ENCODE data around the gene MNS1. TPM values are rescaled to one million over a fixed set of nuclear protein-coding genes. Genes with fewer than 3 reads are reported as not detected.

Gene MNS1
- polyA plus RNA-seq, 1 donor (not counting 4 experiments of a cell fraction or from before 2014, with no cell fraction given): 0.37 TPM

- Histone ChIP-seq H3K9me1 (ENCODE audit: control insufficient read depth, extremely low read depth, insufficient read depth, low read length) (no peaks in the 10 kb centered on the region), H3K27ac (ENCODE audit: control insufficient read depth, insufficient read depth, low read length) (no peak overlapping the region), H4K20me1 (ENCODE audit: control insufficient read depth, extremely low read depth, insufficient read depth, low read length) (no peaks in the 10 kb centered on the region), H3K9ac (ENCODE audit: control insufficient read depth, extremely low read depth, insufficient read depth, low read length) (no peak overlapping the region), H3K27me3 (ENCODE audit: control insufficient read depth, extremely low read depth, insufficient read depth, low read length) (no peaks in the 10 kb centered on the region), H2AFZ (ENCODE audit: control insufficient read depth, low read length) (no peak overlapping the region), H3K4me2 (ENCODE audit: control insufficient read depth, extremely low read depth, insufficient read depth, low read depth, low read length) (no peak overlapping the region), H3K9me3 (ENCODE audit: control insufficient read depth, low read depth, low read length) (no peaks in the 10 kb centered on the region), H3K4me3 (ENCODE audit: control insufficient read depth in 2 of 3, extremely low read depth in 1 of 3, insufficient read depth in 2 of 3, low read depth in 1 of 3, low read length in 3 of 3) (no peak overlapping the region), H3K4me1 (ENCODE audit: control insufficient read depth, extremely low read depth, insufficient read depth, low read length) (no peaks in the 10 kb centered on the region), H3K36me3 (ENCODE audit: control insufficient read depth in 2 of 2, extremely low read depth in 1 of 2, insufficient read depth in 2 of 2, low read length in 2 of 2) (no peaks in the 10 kb centered on the region), H3K79me2 (ENCODE audit: control insufficient read depth, insufficient read depth, low read length) (no peaks in the 10 kb centered on the region)
- dilution Hi-C loops (cut with MboI; ENCODE audit: extremely low pct_ligation_motif_present, low sequenced_read_pairs): no loop called here
- DNase-seq (ENCODE audit: low read depth, low spot score) (no peak), FAIRE-seq (no peak)
- no peak for TF ChIP-seq EZH2 (IDR thresholded peaks at IDR 0.05; ENCODE audit: low read length)
- TF ChIP-seq, protein P1, sequence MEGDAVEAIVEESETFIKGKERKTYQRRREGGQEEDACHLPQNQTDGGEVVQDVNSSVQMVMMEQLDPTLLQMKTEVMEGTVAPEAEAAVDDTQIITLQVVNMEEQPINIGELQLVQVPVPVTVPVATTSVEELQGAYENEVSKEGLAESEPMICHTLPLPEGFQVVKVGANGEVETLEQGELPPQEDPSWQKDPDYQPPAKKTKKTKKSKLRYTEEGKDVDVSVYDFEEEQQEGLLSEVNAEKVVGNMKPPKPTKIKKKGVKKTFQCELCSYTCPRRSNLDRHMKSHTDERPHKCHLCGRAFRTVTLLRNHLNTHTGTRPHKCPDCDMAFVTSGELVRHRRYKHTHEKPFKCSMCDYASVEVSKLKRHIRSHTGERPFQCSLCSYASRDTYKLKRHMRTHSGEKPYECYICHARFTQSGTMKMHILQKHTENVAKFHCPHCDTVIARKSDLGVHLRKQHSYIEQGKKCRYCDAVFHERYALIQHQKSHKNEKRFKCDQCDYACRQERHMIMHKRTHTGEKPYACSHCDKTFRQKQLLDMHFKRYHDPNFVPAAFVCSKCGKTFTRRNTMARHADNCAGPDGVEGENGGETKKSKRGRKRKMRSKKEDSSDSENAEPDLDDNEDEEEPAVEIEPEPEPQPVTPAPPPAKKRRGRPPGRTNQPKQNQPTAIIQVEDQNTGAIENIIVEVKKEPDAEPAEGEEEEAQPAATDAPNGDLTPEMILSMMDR (optimal IDR thresholded peaks at IDR 0.05 in 1 of 3, IDR thresholded peaks at IDR 0.05 in 1 of 3, conservative IDR thresholded peaks at IDR 0.05 in 1 of 3; ENCODE audit: extremely low read depth in 1 of 3, insufficient read depth in 2 of 3, low read length in 3 of 3): no peak
Observed at GRCh38 chr15:56459096-56459495, 5.8 kb downstream of the MNS1 start.

- Histone ChIP-seq H3K36me3 (ENCODE audit: control insufficient read depth in 2 of 2, extremely low read depth in 1 of 2, insufficient read depth in 2 of 2, low read length in 2 of 2) (no peaks in the 10 kb centered on the region), H3K9me1 (ENCODE audit: control insufficient read depth, extremely low read depth, insufficient read depth, low read length) (no peaks in the 10 kb centered on the region), H3K9me3 (ENCODE audit: control insufficient read depth, low read depth, low read length) (no peaks in the 10 kb centered on the region), H3K4me2 (ENCODE audit: control insufficient read depth, extremely low read depth, insufficient read depth, low read depth, low read length) (no peak overlapping the region), H3K4me1 (ENCODE audit: control insufficient read depth, extremely low read depth, insufficient read depth, low read length) (no peaks in the 10 kb centered on the region), H4K20me1 (ENCODE audit: control insufficient read depth, extremely low read depth, insufficient read depth, low read length) (no peaks in the 10 kb centered on the region), H3K9ac (ENCODE audit: control insufficient read depth, extremely low read depth, insufficient read depth, low read length) (no peak overlapping the region), H3K27me3 (ENCODE audit: control insufficient read depth, extremely low read depth, insufficient read depth, low read length) (no peaks in the 10 kb centered on the region), H3K27ac (ENCODE audit: control insufficient read depth, insufficient read depth, low read length) (no peak overlapping the region), H3K79me2 (ENCODE audit: control insufficient read depth, insufficient read depth, low read length) (no peaks in the 10 kb centered on the region), H3K4me3 (ENCODE audit: control insufficient read depth in 2 of 3, extremely low read depth in 1 of 3, insufficient read depth in 2 of 3, low read depth in 1 of 3, low read length in 3 of 3) (no peak overlapping the region), H2AFZ (ENCODE audit: control insufficient read depth, low read length) (no peak overlapping the region)
- TF ChIP-seq EZH2 (IDR thresholded peaks at IDR 0.05; ENCODE audit: low read length): no peak
- TF ChIP-seq, protein P1 (optimal IDR thresholded peaks at IDR 0.05 in 1 of 3, IDR thresholded peaks at IDR 0.05 in 1 of 3, conservative IDR thresholded peaks at IDR 0.05 in 1 of 3; ENCODE audit: extremely low read depth in 1 of 3, insufficient read depth in 2 of 3, low read length in 3 of 3): no peak
- dilution Hi-C loops (cut with MboI; ENCODE audit: extremely low pct_ligation_motif_present, low sequenced_read_pairs): no loop called here
- DNase-seq (ENCODE audit: low read depth, low spot score) (no peak), FAIRE-seq (no peak)
Observed at GRCh38 chr15:56456229-56456628, 8.7 kb downstream of the MNS1 start.
